CD4-positive, alpha-beta T cell treated with Interleukin-21 for 1 hour (primary cell): ENCODE measurements around the gene CRTC2.
A peak's percentile ranks its signal among the peaks of the same experiment; 100 is the strongest.
"Not testable (repeated sequence)": the region's sequence is repeated elsewhere in the genome, so short reads cannot be mapped to it uniquely, and the experiment has no call there.

Experiments used
- DNase-seq: peaks from one replicate; pipeline ENCODE4 v3.0.0-alpha.2; 2020

Gene CRTC2, protein sequence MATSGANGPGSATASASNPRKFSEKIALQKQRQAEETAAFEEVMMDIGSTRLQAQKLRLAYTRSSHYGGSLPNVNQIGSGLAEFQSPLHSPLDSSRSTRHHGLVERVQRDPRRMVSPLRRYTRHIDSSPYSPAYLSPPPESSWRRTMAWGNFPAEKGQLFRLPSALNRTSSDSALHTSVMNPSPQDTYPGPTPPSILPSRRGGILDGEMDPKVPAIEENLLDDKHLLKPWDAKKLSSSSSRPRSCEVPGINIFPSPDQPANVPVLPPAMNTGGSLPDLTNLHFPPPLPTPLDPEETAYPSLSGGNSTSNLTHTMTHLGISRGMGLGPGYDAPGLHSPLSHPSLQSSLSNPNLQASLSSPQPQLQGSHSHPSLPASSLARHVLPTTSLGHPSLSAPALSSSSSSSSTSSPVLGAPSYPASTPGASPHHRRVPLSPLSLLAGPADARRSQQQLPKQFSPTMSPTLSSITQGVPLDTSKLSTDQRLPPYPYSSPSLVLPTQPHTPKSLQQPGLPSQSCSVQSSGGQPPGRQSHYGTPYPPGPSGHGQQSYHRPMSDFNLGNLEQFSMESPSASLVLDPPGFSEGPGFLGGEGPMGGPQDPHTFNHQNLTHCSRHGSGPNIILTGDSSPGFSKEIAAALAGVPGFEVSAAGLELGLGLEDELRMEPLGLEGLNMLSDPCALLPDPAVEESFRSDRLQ

DNA sequence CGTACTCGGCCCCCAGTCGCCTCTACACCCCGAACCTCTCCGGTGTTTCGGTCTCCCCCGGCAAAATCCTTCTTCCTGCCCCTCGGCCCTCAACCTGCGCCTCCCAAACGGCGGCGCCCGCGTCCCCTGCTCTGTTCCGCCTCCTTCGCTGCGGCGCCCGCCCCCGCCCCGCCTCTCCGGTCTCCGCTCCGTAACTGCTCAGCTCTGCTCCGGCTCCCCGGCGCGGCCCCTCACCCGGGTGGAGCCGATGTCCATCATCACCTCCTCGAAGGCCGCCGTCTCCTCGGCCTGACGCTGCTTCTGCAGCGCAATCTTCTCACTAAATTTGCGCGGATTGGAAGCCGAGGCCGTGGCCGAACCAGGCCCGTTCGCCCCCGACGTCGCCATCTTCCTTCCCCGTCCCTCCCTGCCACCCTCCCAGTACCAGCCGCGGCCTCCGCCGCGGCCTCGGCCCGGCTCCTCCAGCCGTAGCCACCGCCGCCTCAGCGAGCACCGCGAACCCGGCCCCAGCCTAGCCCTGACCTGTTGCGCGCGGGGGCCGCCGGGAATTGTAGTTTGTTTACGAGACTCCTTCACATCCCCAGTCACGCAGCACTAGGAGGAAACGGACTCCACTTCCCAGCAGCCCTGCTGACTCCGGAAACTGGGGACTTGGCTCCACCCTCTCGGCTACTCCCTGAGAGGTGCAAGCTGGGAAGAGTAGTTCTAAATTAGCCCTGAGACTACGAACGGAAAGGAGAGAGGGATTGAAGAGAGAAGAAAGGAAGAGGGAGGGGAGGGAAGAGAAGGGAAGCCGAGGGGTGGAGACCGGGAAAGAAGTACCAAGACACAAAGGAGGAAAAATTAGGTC is at the start of gene CRTC2:
Gene CRTC2 (minus strand): TSS at position 502 of the 850 bp plus-strand sequence. CDS start 115 bp downstream, at position 387.
- DNase-seq: peak; percentile 98

DNA sequence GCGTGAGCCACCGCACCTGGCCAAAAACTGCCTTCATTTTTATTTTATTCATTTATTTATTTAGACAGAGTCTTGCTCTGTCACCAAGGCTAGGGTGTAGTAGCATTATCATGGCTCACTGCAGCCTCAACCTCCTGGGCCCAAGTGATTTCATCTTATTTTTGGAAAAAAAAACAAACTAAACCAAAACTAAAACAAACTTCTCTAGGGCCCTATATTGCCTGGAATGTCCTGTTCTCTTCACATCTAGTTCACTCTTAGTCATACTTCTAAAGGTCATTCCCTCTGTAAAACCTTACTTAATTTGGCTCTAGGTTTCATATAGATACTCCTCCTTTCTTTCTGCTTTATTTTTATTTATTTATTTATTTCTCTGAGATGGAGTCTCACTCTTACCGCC is 47.7 kb upstream of the CRTC2 start:
- no peak for DNase-seq

- DNase-seq: no peak
Observed at GRCh38 chr1:154000420-154000819, 42.0 kb upstream of the CRTC2 start.

DNA sequence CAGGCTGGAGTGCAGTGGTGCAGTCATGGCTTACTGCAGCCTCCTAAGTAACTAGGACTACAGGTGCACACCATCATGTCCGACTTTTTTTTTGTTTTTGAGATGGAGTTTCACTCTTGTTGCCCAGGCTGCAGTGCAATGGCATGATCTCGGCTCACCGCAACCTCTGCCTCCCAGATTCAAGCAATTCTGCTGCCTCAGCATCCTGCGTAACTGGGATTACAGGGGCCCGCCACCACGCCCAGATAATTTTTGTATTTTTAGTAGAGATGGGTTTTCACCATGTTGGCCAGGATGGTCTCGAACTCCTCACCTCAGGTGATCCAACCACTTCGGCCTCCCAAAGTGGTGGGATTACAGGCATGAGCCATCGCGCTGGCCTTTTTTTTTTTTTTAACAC is 38.5 kb upstream of the CRTC2 start:
- DNase-seq: not testable (repeated sequence)

- DNase-seq: no peak
Observed at GRCh38 chr1:153995640-153996039, 37.2 kb upstream of the CRTC2 start.

DNA sequence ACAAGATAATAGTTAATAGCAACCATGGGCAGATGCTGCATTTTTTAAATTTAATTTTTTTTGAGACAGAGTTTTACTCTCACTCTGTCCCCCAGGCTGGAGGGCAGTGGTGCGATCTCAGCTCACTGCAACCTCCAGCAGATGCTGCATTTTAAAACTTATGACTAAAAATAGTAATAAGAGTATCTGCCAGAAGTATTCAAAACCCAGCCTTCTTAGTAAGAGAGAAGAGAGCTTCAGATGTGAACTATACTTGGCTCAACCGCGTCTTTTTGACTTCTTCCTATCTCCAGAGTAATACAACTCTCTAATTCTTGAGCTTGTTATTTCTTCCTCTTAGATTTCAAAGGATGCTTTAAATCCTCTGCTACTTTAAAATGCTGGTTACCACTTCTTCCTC is 36.8 kb upstream of the CRTC2 start:
- no peak for DNase-seq

- no peak for DNase-seq
Observed at GRCh38 chr1:153991806-153992205, 33.4 kb upstream of the CRTC2 start.

DNA sequence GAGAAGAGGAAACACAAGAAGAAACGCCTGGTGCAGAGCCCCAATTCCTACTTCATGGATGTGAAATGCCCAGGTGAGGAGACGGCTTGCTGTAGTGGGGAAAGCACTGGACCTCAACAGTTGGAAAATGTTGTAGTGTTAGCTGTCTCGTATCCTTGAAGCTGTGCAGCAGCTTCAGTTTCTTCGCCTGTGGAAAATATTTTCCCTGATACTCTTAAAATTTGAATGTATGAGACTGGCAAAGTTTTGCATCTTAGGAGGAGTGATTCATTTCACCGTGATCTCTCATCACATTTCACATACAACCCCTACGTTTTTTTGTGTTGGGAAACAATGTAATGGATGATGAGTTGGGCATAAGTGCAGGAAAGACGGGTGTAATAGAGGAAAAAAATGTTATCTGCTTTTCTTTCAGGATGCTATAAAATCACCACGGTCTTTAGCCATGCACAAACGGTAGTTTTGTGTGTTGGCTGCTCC is 32.8 kb upstream of the CRTC2 start:
- no peak for DNase-seq

DNA sequence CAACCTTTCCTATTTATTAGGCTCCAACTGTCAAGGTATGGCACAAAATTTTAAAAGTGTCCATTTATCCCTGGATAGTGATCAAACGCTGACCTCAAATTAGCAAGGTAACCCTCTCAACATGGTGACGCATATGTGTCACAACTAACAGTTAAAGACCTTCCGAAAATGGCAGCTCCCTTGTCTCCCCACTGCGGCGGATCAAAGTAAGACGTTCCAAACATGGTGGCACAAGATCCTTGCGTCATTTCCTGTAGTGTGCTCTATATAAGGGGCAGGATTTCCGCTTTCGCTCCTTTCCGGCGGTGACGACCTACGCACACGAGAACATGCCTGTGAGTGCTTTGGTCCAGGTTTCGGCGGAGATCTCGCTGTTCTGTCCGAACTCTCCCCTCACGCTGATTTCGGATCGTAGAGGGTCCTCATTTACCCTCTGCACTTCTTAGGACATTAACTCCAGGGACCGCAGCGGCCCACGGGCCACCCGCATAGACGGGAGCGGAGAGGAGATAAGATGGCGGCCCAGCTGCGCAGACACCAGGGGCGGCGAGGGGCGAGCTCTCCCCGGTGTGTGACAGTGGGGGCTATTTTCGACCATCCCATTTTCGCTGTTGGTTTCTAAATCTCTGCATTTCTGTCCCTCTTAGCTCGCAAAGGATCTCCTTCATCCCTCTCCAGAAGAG is 32.2 kb upstream of the CRTC2 start, which contains the start of gene RPS27:
Gene RPS27 (plus strand): TSS at position 295 of the 683 bp plus-strand sequence. CDS start 35 bp downstream, at position 330.
- peak; percentile 97 for DNase-seq

DNA sequence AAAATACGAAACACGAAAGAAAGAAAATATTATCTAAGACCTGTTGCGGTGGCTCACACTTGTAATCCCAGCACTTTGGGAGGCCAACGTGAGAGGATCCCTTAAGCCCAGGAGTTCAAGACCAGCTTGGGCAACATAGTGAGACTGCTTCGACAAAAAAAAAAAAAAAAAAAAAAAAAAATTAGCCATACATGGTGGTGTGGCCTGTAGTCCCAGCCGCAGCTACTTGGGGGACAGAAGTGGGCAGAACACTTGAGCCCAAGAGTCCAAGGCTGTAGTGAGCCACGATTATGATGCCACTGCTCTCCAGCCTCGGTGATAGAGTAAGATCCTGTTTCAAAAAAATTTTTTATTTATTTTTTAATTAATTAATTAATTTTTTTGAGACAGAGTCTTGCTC is 29.2 kb upstream of the CRTC2 start:
- DNase-seq: no peak

GRCh38 chr1:153985941-153986761 is 27.7 kb upstream of the CRTC2 start, which contains the start of gene RAB13:
Gene RAB13, minus strand, starts transcription at chr1:153986339. Its CDS starts 103 bp downstream, at chr1:153986236.
- DNase-seq: no peak

DNA sequence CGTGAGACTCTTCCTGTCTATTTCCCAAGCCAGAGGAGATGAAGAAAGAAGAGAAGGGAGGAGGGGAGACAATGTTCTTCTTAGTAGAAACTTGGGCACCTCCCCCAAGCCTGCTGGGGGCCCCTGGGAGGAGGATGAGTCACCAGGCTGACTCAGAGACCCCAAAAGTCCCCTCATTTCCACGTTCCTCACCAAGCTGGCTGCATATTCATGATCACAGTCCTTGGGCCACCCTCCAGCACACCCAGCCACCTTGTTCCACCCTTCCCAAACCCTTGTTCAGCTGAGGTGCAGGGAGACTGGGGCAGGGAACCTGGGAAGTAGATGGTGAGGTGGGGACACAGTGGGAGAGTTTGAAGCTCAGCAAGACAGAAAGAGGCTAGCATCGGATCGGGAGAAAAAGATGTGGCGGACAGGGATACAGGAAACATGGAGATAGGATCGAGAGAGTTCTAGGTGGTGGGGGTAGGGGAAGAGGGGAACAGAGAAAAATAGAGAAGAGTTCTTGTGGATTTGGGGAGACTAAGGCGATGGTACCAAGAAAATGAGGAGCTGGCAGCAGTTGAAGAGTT is 27.0 kb upstream of the CRTC2 start:
- DNase-seq: no peak

DNA sequence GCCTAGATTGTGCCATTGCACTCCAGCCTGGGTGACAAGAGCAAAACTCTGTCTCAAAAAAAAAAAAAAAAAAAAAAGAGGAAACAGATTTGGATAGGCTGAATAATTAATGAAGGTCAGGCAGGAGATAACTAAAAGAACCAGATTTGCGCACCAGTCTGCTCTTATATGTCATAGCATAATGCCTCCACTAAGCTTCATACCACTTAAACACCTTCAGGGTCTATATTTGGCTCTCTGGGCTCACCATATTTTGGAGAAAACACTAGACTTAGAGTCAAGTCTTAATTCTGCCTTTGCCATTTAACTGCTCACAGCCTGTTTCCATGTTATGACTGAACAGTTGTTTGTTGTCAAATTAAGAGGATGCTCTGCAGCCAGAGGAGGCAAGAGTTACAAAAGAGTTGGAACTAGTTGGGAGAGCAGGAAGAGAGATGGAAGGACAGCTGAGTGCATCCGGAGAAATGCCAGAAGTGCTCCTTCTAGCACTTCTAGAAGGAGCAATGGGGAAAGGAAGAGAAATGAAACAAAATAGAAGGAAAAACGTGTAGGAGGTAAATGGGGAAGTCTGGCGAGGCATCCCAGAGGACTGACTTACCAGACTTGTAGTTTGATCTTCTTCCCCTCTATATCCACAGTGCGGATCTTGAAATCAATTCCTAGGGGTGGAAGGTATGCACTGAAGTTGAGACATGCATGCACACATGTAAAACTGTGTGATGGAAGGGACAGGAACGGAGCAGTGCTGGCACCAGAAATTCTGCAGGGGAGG is 25.9 kb upstream of the CRTC2 start:
- no peak for DNase-seq

- not testable (repeated sequence) for DNase-seq
Observed at GRCh38 chr1:153981735-153982134, 23.3 kb upstream of the CRTC2 start.

DNA sequence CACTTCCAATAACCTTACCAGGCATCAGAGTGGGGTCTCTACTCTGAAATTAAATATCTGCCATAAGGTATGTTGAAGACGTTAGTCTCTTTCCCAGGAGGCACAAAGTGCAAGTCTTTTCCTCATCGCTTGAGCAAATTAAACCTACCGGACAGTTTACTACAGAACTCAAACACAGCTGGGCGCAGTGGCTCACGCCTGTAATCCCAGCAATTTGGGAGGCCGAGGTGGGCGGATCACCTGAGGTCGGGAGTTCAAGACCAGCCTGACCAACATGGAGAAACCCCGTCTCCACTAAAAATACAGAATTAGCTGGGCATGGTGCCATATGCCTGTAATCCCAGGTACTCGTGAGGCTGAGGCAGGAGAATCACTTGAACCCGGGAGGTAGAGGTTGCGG is 20.7 kb upstream of the CRTC2 start:
- DNase-seq: not testable (repeated sequence)

DNA sequence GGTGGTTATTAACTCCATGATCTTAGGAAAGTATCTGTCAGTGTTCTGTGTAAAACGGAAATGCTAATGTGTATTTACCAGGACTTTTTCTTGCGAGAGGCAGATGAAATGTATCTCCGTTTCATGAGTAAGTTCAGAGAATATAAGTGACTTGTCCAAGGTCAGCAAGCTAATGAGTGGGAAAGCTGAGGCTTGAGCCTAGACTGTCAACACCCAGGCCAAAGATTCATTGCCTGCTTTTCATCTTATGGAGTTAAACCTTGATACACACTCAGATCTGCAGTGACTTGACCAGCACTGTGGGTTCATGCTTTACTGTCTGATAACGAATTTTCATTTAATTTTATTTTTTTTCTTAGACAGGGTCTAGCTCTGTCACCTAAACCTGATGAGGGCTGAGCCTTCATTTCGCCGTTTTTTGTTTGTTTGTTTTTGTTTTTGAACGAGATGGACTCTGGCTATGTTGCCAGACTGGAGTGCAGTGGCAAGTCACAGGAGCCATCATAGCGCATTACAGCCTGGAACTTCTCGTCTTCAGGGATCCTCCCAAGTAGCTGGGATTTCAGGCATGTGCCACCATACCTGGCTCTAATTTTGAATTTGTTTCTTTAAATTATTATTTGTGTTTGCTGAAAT is 20.0 kb upstream of the CRTC2 start:
- DNase-seq: no peak

GRCh38 chr1:153977250-153978240 is 19.1 kb upstream of the CRTC2 start, which contains the start of gene JTB:
Gene JTB, minus strand, starts transcription at chr1:153977674. Its CDS starts 422 bp downstream, at chr1:153977252.
- peak; percentile 87 for DNase-seq

- DNase-seq: no peak
Observed at GRCh38 chr1:153976819-153977249, 18.4 kb upstream of the CRTC2 start.
